Body of pancreas (tissue), 4 donors: ENCODE data around the gene MAPKAPK2.

ENCODE experiments used
- POLR2A ChIP-seq, 3 donors: fragments of 450-650 bp; IDR thresholded peaks; one replicate each; pipeline ENCODE4 v1.6.1; 2016; ENCODE audit warnings: antibody characterized with exemption in 3 of 3, mild to moderate bottlenecking in 2 of 3
- TF ChIP-seq, protein P1 (sequence below), 7 experiments: fragments of 450-650 bp in 4 of 7; fragments of 200-600 bp in 3 of 7; sonication (generic) in 3 of 7; IDR thresholded peaks; one replicate each; pipeline ENCODE4 v1.5.1; 2016 to 2019; ENCODE audit warnings: antibody characterized with exemption in 7 of 7

DNA sequence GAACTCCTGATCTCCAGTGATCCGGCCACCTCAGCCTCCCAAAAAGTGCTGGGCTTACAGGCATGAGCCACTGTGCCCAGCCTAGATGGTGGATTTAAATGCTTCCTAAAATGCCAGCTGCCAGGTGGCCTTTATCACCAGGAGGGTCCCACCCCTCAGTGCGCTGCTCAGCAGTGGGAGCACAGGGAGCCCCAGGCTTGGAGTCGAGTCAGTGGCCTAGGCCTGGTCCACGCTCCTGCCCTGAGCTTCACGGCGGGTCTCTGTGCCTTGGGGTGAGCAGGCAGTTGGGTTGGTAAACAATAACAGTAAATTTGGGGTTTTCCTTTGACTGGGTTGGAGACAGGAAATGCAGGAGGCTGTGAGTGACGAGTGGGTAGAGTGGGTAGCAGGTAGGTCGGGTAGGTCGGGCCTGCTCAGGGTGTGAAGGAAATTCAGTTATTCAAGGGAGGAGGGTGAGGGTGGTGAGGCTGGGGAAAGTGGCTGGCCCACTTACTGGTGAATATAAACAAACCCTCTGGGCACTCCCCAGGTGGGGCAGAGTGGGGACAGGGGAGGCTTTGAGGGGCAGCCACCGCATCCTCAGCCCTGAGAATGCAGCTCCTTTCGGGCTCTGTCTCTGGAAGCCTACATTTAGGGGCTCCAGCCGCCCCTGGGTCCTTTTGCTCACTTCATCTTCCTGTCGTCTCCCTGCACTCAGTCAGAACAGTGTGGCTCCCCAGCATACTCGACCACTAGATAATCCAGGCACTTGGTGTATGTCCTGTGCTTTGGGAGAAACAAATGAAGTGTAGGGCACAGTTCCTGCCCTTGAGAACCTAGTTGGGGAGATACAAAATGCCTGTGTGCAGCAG lies 52.4 kb downstream of the MAPKAPK2 start:
- TF ChIP-seq, protein P1, sequence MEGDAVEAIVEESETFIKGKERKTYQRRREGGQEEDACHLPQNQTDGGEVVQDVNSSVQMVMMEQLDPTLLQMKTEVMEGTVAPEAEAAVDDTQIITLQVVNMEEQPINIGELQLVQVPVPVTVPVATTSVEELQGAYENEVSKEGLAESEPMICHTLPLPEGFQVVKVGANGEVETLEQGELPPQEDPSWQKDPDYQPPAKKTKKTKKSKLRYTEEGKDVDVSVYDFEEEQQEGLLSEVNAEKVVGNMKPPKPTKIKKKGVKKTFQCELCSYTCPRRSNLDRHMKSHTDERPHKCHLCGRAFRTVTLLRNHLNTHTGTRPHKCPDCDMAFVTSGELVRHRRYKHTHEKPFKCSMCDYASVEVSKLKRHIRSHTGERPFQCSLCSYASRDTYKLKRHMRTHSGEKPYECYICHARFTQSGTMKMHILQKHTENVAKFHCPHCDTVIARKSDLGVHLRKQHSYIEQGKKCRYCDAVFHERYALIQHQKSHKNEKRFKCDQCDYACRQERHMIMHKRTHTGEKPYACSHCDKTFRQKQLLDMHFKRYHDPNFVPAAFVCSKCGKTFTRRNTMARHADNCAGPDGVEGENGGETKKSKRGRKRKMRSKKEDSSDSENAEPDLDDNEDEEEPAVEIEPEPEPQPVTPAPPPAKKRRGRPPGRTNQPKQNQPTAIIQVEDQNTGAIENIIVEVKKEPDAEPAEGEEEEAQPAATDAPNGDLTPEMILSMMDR (IDR thresholded peaks at IDR 0.05), result no peak
- no peak for TF ChIP-seq POLR2A (IDR thresholded peaks at IDR 0.05)
